GM18499 (cell line): ENCODE data around the gene GPR158.

Experiments used
- ATAC-seq: cut with Tn5 transposase; IDR thresholded peaks from one replicate; pipeline ENCODE4 v1.9.1; 2021; ENCODE audit warnings: moderate number of reproducible peaks; ENCODE audit not compliant: insufficient read depth, unreplicated experiment

Gene GPR158

GRCh38 chr10:25388188-25388861 lies 213.5 kb downstream of the GPR158 start:
- no peak for ATAC-seq

- ATAC-seq, result no peak
These were observed 214.0 kb downstream of the GPR158 start for GRCh38 chr10:25388862-25389206.

- no peak for ATAC-seq
These were observed 215.9 kb downstream of the GPR158 start for GRCh38 chr10:25390733-25391132.

- ATAC-seq, result no peak
These were observed 217.3 kb downstream of the GPR158 start for GRCh38 chr10:25392132-25392531.

GRCh38 chr10:25393621-25394020 lies 218.8 kb downstream of the GPR158 start:
- ATAC-seq, result no peak

GRCh38 chr10:25398680-25399079 lies 223.9 kb downstream of the GPR158 start:
- no peak for ATAC-seq

GRCh38 chr10:25405871-25406270 lies 231.1 kb downstream of the GPR158 start:
- ATAC-seq, result no peak

GRCh38 chr10:25417611-25418010 lies 242.8 kb downstream of the GPR158 start:
- ATAC-seq, result no peak

- no peak for ATAC-seq
These were observed 251.0 kb downstream of the GPR158 start for GRCh38 chr10:25425776-25426175.

- ATAC-seq, result no peak
These were observed 261.6 kb downstream of the GPR158 start for GRCh38 chr10:25436431-25436830.

- ATAC-seq, result no peak
These were observed 266.5 kb downstream of the GPR158 start for GRCh38 chr10:25441270-25441669.

GRCh38 chr10:25444266-25444665 lies 269.5 kb downstream of the GPR158 start:
- no peak for ATAC-seq

- no peak for ATAC-seq
These were observed 276.6 kb downstream of the GPR158 start for GRCh38 chr10:25451401-25451800.

- ATAC-seq, result no peak
These were observed 278.8 kb downstream of the GPR158 start for GRCh38 chr10:25453619-25454018.

- no peak for ATAC-seq
These were observed 281.3 kb downstream of the GPR158 start for GRCh38 chr10:25455980-25456567.

- ATAC-seq, result no peak
These were observed 282.8 kb downstream of the GPR158 start for GRCh38 chr10:25457552-25457951.

GRCh38 chr10:25465582-25466372 lies 291.0 kb downstream of the GPR158 start:
- ATAC-seq, result no peak

- ATAC-seq, result no peak
These were observed 293.1 kb downstream of the GPR158 start for GRCh38 chr10:25467881-25468280.

- ATAC-seq, result no peak
These were observed 306.7 kb downstream of the GPR158 start for GRCh38 chr10:25481467-25481866.

- no peak for ATAC-seq
These were observed 309.2 kb downstream of the GPR158 start for GRCh38 chr10:25483999-25484398.

- no peak for ATAC-seq
These were observed 312.5 kb downstream of the GPR158 start for GRCh38 chr10:25487266-25487665.

GRCh38 chr10:25492040-25492439 lies 317.2 kb downstream of the GPR158 start:
- ATAC-seq, result no peak
